COR-L47 (cell line): ENCODE data around the gene NEK7.
"Not testable (repeated sequence)": the region's sequence is repeated elsewhere in the genome, so short reads cannot be mapped to it uniquely, and the experiment has no call there.

ENCODE experiments used
- DNase-seq: peaks from one replicate; lab custom pipeline; 2025; lab: John Stamatoyannopoulos, UW

The NEK7 gene

DNA sequence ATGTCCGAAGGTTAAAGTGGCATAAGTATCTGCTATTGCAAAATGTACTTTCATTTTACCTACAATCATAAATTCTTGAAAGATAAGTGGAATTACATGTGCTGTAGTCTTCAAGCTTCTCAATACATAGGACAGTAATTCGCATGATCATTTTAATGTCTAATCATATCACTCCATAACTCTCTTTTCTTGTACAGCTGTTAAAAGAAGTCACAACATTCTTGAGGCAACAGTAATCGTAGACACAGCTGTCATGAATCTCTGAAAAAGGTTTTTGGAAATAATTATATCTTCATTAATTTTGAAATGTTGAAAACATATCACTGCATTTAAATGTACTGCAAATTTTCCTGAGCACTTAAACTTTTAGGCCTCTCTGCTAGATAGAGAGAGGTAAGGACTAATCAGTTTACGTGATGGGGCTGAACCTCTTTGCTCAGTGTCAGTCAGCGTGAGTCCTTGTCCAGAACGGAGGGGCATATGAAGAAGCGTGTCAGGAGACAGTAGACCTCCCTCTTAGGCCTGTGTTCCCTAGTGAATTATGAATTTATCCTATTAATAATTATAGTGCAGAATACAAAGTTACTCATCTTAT is 133.4 kb downstream of the NEK7 start:
- DNase-seq = no peak

DNA sequence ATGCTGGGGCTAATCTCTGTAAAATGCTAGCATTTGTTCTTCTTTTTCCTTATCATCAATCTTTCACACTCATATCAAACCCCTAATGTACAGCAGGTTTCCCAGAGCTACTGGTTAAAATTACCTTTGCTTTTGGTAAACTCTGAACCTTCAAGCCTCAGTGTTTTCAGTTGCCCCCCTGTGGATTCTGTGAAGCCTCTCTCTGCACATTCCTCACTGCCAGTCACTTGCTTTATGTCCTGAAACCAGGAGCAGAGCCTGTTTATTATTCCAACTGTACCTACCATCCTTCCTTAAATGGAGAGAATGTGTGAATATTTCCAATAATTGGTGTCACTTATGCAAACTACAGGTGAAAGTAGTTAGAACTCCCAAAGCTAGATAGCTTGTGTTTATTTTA is 134.2 kb downstream of the NEK7 start:
- no peak for DNase-seq

DNA sequence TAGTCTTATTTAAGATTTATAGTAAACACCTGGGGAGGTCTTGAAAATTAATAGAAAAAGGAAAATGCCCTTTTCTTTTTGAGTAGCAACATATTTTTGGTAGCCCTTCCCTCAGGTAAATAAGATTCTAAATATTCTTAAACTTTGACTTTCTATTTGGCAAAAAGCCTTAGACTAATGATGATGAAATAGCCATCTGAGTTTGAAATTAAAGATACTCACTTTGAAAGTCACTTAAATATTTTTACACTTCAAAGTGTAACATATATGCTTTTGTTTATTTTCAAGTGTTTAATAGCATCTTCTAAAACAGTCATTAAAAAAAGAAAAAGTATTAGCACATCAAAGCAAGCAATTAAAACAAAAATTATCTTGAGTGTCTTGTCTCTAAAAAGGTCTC is 135.1 kb downstream of the NEK7 start:
- no peak for DNase-seq

DNA sequence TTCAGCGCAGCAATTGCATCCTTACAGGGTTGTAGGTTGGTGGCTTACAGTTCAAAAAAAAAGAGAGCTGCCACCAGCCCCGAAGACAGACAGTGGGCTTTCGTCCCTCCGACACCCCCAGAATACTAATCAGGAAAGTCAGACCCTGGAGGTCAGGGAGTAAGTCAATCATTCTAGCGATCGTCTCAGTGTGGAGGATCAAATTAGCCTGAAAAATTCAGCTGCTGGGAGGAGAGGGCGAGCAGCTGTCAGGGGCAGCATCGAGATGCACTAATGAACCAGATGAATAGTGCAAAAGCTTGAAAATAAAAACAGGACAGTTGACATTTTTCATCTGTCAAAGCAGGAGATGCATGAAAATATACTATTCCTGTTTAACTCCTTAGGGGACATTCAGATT is 138.4 kb downstream of the NEK7 start:
- DNase-seq = no peak

DNA sequence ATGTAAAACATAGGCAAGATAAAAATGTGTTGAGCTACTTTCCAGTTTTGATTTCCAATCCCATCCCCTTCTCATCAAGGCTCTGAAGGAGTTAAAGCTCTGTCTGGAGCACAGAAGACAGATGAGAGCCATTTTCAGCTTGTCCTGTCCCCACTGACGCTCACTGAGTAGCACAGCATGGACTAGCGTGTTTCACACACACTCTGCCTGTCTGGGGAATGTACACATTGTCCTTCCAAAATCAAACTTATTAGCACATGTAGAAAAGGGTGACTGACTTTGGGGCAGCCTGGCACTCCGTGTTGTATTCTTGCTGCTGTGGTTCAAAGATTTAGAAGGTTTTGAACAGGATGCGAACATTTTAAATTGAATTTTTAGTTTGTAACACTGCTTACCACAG is 139.2 kb downstream of the NEK7 start:
- DNase-seq = no peak

DNA sequence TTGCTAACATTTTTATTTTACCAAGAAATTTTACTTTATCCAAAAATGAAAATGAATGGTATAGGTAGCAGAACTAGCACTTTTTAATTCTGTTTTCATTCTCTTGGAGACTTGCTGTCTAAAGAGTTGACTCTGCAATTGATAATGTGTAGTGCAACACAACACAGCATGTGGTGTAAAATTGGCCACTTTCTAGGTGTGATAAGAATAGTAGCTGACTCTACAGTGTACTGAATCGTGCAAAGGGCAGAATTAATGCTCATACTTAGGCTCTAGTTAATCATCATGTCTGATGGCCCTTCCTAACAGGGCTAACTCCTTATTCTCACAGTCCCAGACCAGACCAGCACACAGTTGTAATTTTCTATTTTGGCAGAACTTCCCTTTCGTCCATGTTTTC is 140.5 kb downstream of the NEK7 start:
- no peak for DNase-seq

DNA sequence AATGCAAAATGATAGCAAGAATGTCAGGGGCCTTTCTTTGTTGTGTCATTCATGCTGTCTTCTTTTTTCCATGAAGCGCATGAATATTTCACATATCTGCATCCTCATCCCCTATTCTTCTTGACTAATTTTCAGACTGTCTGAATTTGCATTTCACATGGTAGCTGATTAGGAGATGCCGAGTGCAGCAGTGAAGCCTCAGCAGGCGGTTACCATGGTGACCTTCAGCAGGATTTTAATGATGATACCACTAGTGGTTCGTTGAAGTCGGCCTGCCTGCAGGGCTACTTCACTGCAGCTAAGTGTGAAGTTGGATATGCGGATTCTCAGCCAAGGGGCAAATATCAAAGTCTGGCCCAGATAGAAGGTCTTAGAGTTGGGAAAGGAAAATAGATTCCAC is 141.8 kb downstream of the NEK7 start:
- peak; percentile 42 for DNase-seq

DNA sequence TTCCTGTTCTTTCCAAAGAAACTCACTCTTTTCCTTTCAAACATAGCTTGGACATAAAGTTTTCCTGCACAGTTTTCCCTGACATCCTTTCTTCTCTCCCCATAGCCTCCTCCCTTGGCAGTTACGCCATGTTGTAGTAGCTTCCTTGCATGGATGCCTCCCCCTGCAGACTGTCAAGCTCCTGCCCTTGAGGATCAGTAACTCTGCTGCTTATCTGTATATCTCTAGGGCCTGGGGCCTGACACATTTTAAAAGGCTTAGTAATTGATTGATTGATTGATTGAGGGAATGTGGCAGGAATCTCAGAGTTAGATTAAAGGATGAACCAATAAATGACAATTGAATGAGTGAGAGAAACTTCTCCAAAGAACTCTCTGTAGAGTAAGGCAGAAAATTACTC is 143.7 kb downstream of the NEK7 start:
- DNase-seq = no peak

DNA sequence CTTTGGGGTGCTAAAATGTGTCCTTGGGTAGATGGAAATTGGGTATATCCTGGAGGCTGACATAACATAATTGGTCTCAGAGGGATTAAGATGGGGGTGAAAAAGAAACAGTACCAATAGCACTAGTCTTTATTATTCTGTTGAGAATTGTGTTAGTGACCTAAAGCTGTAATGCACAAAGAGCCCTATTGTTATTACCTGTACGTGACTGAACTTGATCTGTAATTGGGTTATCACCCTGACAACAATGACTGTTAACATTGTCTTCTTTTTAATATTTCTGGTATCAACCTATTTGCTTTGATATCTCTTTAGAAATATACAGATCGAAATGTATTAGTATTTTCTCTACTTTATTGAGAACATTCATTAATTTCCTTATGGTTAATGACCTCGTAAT is 147.6 kb downstream of the NEK7 start:
- DNase-seq = no peak

DNA sequence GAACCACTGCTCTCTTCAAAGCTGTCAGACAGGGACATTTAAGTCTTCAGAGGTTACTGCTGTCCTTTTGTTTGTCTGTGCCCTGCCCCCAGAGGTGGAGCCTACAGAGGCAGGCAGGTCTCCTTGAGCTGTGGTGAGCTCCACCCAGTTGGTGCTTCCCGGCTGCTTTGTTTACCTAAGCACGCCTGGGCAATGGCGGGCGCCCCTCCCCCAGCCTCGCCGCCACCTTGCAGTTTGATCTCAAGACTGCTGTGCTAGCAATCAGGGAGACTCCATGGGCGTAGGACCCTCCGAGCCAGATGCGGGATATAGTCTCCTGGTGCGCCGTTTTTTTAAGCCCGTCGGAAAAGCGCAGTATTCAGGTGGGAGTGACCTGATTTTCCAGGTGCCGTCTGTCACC is 158.0 kb downstream of the NEK7 start:
- not testable (repeated sequence) for DNase-seq

DNA sequence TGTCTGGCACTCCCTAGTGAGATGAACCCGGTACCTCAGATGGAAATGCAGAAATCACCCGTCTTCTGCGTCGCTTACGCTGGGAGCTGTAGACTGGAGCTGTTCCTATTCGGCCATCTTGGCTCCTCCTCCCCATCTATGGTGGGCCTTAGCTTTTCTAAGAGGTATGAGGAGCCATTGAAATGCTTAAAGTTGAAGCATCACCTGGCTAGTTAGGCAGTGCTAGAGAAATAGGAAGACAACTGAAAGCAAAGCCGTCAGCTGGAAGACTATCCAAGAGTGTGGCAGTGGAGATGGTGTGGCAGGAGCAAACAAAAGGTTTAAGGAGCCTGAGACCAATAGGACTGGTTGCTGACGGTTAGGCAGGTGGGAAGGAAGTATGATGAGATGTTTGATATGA is 158.5 kb downstream of the NEK7 start:
- DNase-seq = not testable (repeated sequence)

DNA sequence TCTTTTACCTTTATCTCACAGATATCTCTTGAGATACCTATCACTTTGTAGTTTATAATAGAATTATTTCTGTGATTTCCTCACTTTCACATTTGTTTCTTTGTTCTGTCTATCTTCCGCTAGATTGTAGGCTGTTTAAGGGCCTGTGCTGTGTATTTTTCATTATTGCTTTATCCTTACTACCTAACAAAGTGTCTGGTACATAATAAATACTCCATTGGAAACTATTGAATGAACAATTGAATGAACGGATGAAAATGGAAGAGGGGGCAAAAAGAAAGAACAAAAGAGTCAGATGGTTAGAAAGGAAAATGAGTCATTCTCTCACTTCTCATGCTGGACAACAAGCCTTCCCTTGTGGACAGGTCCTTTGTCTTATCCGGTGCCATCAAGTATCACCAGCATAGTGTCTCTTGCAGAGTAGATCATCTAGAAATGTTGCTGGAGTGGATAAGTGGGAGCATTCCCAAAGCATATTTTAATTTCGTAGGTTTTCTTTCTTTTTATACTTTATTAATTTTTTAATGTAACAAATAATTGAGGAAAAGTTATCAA is 159.8 kb downstream of the NEK7 start:
- no peak for DNase-seq

DNA sequence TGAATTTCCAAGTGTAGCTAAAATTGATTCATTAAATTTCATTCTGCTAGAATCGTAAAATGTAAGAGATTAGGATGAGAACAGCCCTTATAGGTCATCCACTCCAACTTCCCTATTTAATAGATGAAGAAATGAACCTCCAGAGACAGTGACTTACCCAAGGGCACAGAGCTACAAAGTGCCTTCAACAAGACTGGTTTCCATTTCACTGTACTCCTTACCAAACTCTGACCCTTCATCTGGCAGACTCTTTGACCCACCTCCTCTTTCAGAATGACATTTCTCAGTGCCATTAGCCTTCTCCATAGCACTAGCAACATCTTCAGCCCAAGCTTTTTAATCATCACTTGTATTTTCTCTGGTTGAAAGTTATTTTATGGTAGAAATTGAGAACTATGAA is 161.3 kb downstream of the NEK7 start:
- no peak for DNase-seq

DNA sequence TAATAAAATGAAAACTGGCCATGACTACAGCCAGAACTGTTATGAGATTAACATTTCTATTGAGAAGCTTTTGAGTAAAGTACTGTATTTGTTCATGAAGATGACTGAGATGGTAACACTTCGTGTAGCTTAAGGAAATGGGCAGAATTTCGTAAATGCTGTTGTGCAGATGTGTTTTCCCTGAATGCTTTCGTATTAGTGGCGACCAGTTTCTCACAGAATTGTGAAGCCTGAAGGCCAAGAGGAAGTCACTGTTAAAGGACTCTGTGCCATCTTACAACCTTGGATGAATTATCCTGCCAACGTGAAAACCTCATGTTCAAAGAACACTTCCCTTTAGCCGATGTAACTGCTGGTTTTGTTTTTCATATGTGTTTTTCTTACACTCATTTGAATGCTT is 164.0 kb downstream of the NEK7 start:
- DNase-seq = no peak

DNA sequence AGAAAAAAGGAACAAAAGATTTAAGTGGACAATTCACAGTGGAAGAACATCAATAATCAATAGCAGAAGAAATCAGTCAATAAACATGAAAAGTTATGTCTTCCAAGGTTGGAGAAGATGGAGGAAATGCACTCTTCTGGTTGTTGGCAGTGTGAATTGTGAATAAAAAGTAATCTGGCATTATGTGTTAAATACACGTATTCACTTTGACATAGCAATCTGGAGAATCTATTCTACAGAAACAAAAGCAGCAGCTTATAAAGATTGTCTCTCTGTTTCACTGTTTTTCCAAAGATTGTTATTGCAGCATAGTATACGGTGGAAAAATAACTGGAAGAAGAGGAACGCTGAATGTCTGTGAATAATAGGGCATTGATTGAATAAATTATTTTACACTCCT is 169.4 kb downstream of the NEK7 start:
- DNase-seq = no peak

DNA sequence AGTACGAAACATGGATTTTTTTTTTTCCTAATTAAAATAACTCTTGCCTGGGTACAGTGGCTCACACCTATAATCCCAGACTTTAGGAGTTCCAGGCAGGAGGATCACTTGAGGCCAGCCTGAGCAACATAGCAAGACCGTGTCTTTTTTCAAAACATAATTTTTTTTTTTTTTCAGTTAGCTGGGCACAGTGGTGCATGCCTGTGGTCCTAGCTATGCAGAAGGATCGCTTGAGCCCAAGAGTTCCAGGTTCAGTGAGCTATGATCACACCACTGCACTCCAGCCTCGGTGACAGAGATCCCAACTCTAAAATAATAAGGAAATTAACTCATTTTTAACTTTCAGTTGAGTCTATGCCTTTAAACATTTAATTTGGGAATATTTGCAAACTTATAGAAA is 170.1 kb downstream of the NEK7 start:
- no peak for DNase-seq

DNA sequence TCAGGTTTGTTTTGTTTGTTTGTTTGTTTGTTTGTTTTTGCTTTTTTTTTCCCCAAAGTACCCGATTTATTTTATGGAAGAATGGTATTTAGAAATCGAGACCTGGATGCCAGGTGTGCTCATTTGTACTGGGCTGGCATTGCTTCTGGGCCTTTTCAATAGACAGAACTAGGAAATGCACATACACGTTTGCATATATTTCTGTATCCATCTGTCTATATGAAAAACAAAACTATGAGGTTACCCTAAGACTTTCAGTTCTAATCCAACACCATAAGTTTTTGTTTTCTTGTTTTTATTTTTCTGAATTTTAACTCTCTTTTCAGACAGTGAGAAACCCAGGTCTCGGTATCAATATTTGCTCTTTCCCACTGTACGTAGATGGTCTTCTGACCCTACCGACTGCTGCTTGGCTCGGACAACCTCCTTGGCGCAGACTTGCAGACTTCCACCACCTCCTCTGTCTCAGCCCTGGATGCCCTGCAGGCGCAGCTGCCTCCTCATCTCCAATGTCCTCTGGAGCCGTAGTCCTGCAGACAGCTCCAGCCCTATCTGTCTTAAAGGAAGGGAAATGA is 171.7 kb downstream of the NEK7 start:
- no peak for DNase-seq

DNA sequence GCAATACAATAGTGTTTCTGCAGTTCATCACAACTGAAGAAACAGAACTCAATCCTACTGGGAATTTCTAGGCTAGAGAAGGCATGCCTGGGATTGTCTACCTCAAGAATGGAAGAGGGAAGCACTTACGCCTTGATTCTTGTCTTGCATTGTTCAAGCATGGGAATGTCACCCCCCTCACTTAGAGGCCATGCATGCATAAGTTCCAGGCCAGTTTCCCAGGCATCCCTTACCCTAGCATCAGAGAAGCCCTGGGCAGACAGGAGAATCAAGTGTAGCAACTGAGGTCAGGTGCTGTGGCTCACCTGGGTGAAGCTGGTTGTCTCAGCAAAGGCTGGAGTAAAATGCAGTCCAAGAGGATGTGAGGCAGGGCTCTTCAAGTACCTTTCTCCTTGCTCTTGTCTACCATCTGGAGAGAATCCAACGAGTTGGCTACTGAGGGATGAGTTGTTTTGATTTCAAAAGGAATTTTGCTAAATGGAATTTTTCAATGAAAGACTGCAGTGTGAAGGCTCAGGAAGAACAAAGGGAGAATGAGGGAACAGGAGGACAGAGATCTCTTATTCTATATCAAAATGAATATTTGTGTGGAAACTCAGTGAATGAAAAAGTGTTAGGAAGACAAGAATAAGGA is 174.3 kb downstream of the NEK7 start:
- no peak for DNase-seq

DNA sequence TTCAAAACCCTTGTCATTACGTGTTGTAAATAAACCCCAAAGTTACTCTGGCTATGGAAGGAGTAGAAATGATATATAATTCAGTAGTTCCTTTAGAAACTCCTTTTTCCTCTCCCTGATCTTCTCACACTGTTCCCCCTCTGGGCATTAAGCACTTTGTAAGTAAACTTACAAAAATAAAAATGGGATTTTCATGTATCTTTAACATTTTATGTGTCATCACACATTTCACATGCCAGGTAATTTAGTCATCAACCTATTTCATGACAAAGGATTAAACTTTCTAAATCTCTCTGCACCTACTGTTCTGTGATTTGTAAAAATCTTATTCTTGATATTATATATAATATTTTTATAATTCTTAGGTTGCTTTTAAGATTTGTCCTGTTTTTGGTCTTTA is 176.9 kb downstream of the NEK7 start:
- no peak for DNase-seq

DNA sequence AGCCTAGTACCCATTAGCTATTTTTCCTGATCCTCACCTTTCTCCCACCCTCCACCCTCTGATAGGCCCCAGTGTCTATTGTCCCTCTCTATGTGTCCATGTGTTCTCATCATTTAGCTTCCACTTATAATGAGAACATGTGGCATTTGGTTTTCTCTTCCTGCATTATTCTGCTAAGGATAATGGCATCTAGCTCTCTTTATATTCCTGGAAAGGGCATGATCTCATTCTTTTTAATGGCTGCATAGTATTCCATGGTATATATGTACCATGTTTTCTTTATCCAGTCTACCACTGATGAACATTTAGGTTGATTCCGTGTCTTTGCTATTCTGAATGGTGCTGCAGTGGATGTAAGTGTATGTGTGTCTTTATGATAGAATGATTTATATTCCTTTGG is 178.9 kb downstream of the NEK7 start:
- no peak for DNase-seq

DNA sequence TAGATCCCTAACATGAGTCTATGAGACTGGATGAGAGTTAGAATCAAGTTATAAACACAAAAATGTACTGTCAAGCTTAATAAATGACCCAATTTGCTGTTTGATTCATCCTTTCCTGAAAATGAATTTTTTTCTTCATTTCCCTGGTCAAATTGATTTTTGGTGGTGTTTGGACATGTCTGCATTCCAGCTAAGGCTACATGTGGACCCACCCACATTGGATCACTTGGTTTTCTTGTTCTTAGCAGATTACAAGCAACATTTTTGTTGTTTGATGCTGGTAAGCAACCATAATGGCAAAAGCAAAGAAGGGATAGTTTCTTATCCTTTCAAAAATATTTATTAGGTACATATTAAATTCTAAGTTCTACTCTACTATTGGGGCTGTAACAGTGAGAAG is 181.1 kb downstream of the NEK7 start:
- no peak for DNase-seq

DNA sequence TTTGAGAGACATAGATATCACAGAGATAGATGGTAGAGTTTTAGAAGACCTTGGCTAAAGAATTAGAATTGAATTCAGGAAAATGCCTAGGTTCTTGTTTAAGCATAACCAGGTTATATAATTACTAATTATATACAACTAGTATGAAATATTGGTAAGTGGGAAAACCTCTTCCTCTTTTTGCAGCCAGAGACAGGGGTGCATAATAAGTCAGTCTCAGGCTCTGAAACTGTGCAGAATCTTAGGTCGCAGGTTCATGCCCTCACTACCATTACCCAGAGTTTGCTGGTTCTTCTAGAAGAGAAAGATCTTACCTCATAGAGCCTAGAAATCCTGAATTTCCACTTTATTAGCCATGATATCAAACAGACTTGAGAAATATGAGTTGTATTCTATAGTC is 183.3 kb downstream of the NEK7 start:
- no peak for DNase-seq

DNA sequence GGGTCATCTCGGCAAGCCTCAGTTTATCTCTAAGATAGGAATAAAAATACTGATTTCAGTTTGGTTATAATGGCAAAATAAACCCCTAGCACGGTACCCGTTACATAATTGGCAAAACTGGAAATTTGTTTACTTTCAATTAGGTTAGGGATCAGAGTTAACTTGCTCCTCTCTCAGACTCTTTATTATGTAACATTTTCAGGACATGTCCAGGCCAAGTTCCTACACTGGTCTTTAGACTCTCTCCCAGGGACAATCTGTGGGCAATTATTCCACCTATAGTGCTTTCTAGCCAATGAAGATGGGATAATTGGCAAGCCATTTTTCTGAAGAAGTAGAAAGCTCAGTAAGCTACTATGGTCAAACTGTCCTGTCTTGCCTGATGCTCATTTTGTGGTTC is 189.4 kb downstream of the NEK7 start:
- no peak for DNase-seq

DNA sequence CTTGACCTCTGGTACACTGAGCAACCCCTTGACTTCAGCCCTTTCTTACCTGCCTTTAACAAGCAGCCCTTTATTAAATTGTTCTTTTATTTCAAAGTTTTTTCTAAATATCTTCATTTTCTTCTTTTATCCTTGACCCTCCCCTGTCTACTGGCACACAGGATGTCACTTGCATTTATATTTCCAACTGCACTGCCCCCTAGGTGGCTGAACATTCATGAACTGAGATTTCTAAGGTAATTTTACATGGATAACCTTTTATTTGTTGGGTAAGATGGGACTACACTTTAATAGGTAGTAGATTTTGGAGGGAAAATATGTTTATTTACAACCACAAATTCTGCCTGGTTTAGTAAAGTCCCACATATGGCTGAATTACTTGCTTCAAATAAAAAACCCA is 193.7 kb downstream of the NEK7 start:
- DNase-seq = no peak
